Activated CD8-positive, alpha-beta T cell treated with anti-CD3 and anti-CD28 coated beads for 36 hours (primary cell): Measurements from ENCODE around the gene RPUSD3. TPM values are rescaled to one million over a fixed set of nuclear protein-coding genes. Genes with fewer than 3 reads are reported as not detected.

Experiments used
- ATAC-seq: fragments of 200-7000 bp; cut with Tn5 transposase; one replicate; pipeline ENCODE4 v1.10.0; 2021; ENCODE audit warnings: mild to moderate bottlenecking, moderate library complexity
- CTCF ChIA-PET: fragments of 350-600 bp; sonication (Branson Sonifier 250); formaldehyde crosslinking; loops from one replicate; lab custom pipeline; 2021; ENCODE audit warnings: antibody characterized with exemption; lab: Charles Lee
- POLR2A ChIA-PET: fragments of 350-600 bp; sonication (Branson Sonifier 250); formaldehyde crosslinking; loops from one replicate; lab custom pipeline; 2021; ENCODE audit warnings: antibody characterized with exemption; lab: Charles Lee
- DNase-seq: peaks from one replicate; pipeline ENCODE4 v3.0.0-alpha.2; 2020
- H3K27ac Mint-ChIP-seq: one replicate; pipeline ENCODE4 v1.8.0; 2021; ENCODE audit warnings: mild to moderate bottlenecking, mixed read lengths
- H3K27me3 Mint-ChIP-seq: one replicate; pipeline ENCODE4 v1.8.0; 2021; ENCODE audit warnings: mixed read lengths
- H3K36me3 Mint-ChIP-seq: one replicate; pipeline ENCODE4 v1.8.0; 2021; ENCODE audit warnings: low read depth, mixed read lengths
- H3K4me1 Mint-ChIP-seq: one replicate; pipeline ENCODE4 v1.8.0; 2021; ENCODE audit warnings: low read depth, mixed read lengths
- H3K4me3 Mint-ChIP-seq: one replicate; pipeline ENCODE4 v1.8.0; 2021; ENCODE audit warnings: mild to moderate bottlenecking, moderate library complexity, mixed read lengths
- H3K9me3 Mint-ChIP-seq: one replicate; pipeline ENCODE4 v1.8.0; 2021; ENCODE audit warnings: mixed read lengths
- intact Hi-C: fragments of 100-400 bp; cut with micrococcal nuclease; formaldehyde crosslinking; loops from one replicate; pipeline ENCODE4 v1.10.0; 2022
- total RNA-seq, 2 experiments: library from RNA; stranded (reverse); gene quantifications; one replicate each; pipeline ENCODE4 v1.2.3, GENCODE V29; 2021
- TF ChIP-seq, protein P1 (sequence below): fragments of 200-600 bp; IDR thresholded peaks from one replicate; pipeline ENCODE4 v1.8.0; 2022; ENCODE audit warnings: antibody characterized with exemption, mild to moderate bottlenecking

The RPUSD3 gene
- total RNA-seq, 2 experiments from 2014 or later: 78.8 to 83.5 TPM

DNA sequence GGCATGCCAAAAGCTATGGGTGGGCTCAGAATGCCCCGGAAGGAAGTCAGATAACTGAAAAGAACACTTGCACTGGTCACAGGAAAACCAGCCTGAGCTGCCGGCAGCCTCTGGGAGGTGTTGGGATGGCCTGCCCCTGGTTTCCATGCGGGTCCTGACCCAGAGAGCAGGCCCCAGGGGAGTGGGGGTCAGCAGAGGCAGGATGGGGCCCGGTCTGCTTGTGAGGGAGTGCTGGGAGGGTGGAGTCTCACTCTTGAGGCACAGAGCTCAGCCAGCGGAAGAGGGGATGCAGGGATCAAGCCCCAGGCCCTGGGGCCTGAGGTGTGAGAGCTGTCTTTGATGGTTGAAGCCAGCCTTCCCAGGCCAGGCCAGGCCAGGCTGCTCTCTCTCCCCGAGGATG lies 2.4 kb upstream of the RPUSD3 start:
- H3K27me3 Mint-ChIP-seq: no peaks in the 10 kb centered on the region
- no peaks in the 10 kb centered on the region for H3K9me3 Mint-ChIP-seq
- TF ChIP-seq, protein P1, sequence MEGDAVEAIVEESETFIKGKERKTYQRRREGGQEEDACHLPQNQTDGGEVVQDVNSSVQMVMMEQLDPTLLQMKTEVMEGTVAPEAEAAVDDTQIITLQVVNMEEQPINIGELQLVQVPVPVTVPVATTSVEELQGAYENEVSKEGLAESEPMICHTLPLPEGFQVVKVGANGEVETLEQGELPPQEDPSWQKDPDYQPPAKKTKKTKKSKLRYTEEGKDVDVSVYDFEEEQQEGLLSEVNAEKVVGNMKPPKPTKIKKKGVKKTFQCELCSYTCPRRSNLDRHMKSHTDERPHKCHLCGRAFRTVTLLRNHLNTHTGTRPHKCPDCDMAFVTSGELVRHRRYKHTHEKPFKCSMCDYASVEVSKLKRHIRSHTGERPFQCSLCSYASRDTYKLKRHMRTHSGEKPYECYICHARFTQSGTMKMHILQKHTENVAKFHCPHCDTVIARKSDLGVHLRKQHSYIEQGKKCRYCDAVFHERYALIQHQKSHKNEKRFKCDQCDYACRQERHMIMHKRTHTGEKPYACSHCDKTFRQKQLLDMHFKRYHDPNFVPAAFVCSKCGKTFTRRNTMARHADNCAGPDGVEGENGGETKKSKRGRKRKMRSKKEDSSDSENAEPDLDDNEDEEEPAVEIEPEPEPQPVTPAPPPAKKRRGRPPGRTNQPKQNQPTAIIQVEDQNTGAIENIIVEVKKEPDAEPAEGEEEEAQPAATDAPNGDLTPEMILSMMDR: no peak
- no peak overlapping the region for H3K27ac Mint-ChIP-seq
- no peak overlapping the region for H3K4me3 Mint-ChIP-seq
- ChIA-PET POLR2A (interaction anchor here (0.6 kb wide), 1 partner anchor 16 kb away, joined by 3 read pairs; no protein-coding TSS in a partner anchor), CTCF (interaction anchor here (1.4 to 1.7 kb wide), 2 partner anchors 68 to 86 kb away, joined by 3 to 10 read pairs; no protein-coding TSS in a partner anchor)
- intact Hi-C loops: loop anchor here (5.0 kb wide), 1 partner anchor 86 kb away; the partner anchor contains the start of gene CRELD1
- DNase-seq (no peak), ATAC-seq (no peak)
- H3K4me1 Mint-ChIP-seq: peaks cover 23% of the 10 kb centered on the region
- H3K36me3 Mint-ChIP-seq: peaks cover 16% of the 10 kb centered on the region

DNA sequence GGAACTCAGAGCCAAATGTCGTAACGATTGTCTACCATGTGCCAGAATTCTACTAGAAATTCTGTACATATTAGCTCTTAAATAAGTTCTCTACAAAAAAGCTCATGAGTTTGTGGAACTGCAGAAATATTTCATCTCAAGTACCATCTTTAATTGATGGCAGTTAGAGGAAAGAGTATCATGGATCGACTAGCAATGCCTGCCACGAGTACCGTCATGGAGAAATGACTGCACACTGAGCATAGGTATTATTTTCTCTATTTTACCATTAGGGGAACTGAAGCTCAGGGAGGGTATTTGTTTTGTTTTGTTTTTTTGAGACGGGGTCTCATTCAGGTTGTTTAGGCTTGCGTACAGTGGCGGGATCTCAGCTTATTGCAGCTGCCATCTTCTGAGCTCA lies 2.8 kb downstream of the RPUSD3 start:
- TF ChIP-seq, protein P1: no peak
- no peak overlapping the region for H3K27ac Mint-ChIP-seq
- no peaks in the 10 kb centered on the region for H3K9me3 Mint-ChIP-seq
- no peaks in the 10 kb centered on the region for H3K27me3 Mint-ChIP-seq
- CTCF ChIA-PET: interaction anchor here (0.7 to 2.5 kb wide), 11 partner anchors 9 to 125 kb away, joined by 3 to 7 read pairs (median 4); partner anchors contain the start of gene CRELD1
- no peak overlapping the region for H3K4me3 Mint-ChIP-seq
- POLR2A ChIA-PET: interaction anchor here (1.0 kb wide), 1 partner anchor 91 kb away, joined by 3 read pairs; no protein-coding TSS in a partner anchor
- H3K36me3 Mint-ChIP-seq: peaks cover 31% of the 10 kb centered on the region
- DNase-seq (no peak), ATAC-seq (no peak)
- peaks cover 23% of the 10 kb centered on the region for H3K4me1 Mint-ChIP-seq
- intact Hi-C loops: no loop called here

DNA sequence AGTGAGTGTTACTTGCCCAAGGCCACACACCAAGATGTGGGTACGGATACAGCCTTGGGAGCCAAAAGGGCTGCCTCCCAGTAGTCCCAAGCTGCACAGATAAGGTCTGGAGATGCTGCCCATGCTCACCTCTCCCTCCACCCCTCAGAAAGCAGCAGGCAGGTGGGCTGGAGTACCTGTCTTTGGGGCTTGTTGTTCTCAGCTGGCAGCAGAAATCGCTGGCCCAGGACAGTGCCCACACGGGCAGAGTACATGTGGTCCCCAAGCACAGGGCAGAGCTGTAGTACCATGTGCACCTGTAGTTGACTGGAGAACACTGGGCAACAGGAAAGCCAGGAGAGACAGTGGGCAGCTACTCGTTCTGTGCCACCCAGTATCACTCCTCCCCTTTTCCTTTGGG lies 5.0 kb downstream of the RPUSD3 start:
- DNase-seq: no peak
- intact Hi-C loops: no loop called here
- ATAC-seq: no peak
- Mint-ChIP-seq H3K4me3 (no peak overlapping the region), H3K36me3 (peaks cover 43% of the 10 kb centered on the region), H3K27me3 (no peaks in the 10 kb centered on the region), H3K9me3 (no peaks in the 10 kb centered on the region), H3K27ac (no peak overlapping the region), H3K4me1 (peaks cover 13% of the 10 kb centered on the region)
- CTCF ChIA-PET: interaction anchor here (2.5 kb wide), 1 partner anchor 11 kb away, joined by 7 read pairs; no protein-coding TSS in a partner anchor
- TF ChIP-seq, protein P1: no peak
- POLR2A ChIA-PET: interaction anchor here (1.1 to 1.5 kb wide), 2 partner anchors 53 to 209 kb away, joined by 4 to 5 read pairs; no protein-coding TSS in a partner anchor

DNA sequence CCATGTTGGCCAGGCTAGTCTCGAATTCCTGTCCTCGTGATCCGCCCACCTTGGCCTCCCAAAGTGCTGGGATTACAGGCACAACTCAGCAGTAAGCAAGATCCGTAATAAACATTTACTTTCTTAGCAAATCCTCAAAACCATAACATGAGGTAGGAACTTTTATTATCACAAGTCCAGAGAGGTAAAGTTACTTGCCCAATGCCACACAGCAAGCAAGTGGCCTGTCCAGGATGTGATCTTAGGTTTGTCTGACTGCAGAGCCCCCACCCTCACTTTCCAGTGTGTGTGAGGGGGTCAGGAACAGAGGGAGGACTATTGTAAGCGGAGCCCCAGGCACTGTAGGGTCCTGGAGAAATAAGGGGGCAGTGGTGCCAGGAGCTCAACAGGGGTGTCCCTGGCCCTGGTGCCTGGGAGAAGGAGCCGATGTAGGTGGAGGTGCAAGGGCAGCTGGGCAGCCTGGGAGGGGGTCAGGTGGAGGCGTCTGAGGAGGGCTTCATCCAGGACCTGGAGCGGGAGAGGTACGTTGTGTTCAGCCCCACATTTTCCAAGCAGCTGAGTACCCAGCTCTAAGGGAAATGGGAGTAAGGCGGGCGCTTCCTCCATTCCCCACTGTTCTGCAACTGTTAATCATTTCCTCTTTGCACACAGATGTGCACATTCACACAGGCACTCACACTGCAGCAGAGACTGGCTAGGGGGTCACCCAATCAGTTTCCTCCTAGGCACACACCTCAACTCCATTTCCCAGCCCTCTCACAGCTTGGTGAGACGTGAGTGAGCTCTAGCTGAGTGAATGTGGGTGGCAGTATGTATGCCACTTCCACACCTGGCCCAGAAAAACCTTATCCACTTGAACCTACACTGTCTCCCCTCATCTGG lies 5.9 kb downstream of the RPUSD3 start:
- Mint-ChIP-seq H3K4me1 (peaks cover 13% of the 10 kb centered on the region), H3K9me3 (no peaks in the 10 kb centered on the region), H3K4me3 (no peak overlapping the region), H3K27ac (no peak overlapping the region), H3K27me3 (no peaks in the 10 kb centered on the region), H3K36me3 (peaks cover 44% of the 10 kb centered on the region)
- DNase-seq (no peak), ATAC-seq (no peak)
- intact Hi-C loops: no loop called here
- TF ChIP-seq, protein P1: no peak
- ChIA-PET CTCF (no interaction called here), POLR2A (interaction anchor here (1.1 to 1.5 kb wide), 3 partner anchors 53 to 210 kb away, joined by 4 to 5 read pairs (median 4); no protein-coding TSS in a partner anchor)
